ENCODE data around the gene EML1. TPM values are rescaled to one million over a fixed set of nuclear protein-coding genes. Genes with fewer than 3 reads are reported as not detected.

The EML1 gene
- total and polyA plus RNA-seq, 2 of the 13 experiments (the other 11 are each of a cell fraction or from before 2014, with no cell fraction given), result 0.59 to 1.7 TPM

GRCh38 chr14:99982537-99983250 is 189.5 kb downstream of the EML1 start (continued):
- TF ChIP-seq SMC3 (IDR thresholded peaks at IDR 0.05; ENCODE audit: low read length) (peak; percentile 90), STAG1 (CRISPR knock-in tag; IDR thresholded peaks at IDR 0.05) (peak; percentile 86), CTCF (CRISPR knock-in tag; IDR thresholded peaks at IDR 0.05) (peak; percentile 85), RAD21 (CRISPR knock-in tag; IDR thresholded peaks at IDR 0.05) (peak; percentile 75)
- TF ChIP-seq, protein P1, sequence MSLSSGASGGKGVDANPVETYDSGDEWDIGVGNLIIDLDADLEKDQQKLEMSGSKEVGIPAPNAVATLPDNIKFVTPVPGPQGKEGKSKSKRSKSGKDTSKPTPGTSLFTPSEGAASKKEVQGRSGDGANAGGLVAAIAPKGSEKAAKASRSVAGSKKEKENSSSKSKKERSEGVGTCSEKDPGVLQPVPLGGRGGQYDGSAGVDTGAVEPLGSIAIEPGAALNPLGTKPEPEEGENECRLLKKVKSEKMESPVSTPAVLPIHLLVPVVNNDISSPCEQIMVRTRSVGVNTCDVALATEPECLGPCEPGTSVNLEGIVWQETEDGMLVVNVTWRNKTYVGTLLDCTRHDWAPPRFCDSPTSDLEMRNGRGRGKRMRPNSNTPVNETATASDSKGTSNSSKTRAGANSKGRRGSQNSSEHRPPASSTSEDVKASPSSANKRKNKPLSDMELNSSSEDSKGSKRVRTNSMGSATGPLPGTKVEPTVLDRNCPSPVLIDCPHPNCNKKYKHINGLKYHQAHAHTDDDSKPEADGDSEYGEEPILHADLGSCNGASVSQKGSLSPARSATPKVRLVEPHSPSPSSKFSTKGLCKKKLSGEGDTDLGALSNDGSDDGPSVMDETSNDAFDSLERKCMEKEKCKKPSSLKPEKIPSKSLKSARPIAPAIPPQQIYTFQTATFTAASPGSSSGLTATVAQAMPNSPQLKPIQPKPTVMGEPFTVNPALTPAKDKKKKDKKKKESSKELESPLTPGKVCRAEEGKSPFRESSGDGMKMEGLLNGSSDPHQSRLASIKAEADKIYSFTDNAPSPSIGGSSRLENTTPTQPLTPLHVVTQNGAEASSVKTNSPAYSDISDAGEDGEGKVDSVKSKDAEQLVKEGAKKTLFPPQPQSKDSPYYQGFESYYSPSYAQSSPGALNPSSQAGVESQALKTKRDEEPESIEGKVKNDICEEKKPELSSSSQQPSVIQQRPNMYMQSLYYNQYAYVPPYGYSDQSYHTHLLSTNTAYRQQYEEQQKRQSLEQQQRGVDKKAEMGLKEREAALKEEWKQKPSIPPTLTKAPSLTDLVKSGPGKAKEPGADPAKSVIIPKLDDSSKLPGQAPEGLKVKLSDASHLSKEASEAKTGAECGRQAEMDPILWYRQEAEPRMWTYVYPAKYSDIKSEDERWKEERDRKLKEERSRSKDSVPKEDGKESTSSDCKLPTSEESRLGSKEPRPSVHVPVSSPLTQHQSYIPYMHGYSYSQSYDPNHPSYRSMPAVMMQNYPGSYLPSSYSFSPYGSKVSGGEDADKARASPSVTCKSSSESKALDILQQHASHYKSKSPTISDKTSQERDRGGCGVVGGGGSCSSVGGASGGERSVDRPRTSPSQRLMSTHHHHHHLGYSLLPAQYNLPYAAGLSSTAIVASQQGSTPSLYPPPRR (CRISPR knock-in tag; IDR thresholded peaks at IDR 0.05; ENCODE audit: borderline replicate concordance), result no peak
